HG03280 (cell line): Measurements from ENCODE around the gene TUT4.

Experiments used
- ATAC-seq: cut with Tn5 transposase; IDR thresholded peaks from one replicate; pipeline ENCODE4 v1.9.1; 2021; ENCODE audit warnings: mild to moderate bottlenecking, moderate library complexity; ENCODE audit not compliant: unreplicated experiment

TUT4 gene

GRCh38 chr1:52572387-52572786 lies 19.5 kb upstream of the TUT4 start:
- no peak for ATAC-seq

- no peak for ATAC-seq
Measured at GRCh38 chr1:52571783-52572182, 18.9 kb upstream of the TUT4 start.

GRCh38 chr1:52569449-52570210 lies 16.7 kb upstream of the TUT4 start:
- no peak for ATAC-seq

GRCh38 chr1:52567943-52568342 lies 15.1 kb upstream of the TUT4 start:
- no peak for ATAC-seq

- no peak for ATAC-seq
Measured at GRCh38 chr1:52562766-52563165, 9.9 kb upstream of the TUT4 start.

- no peak for ATAC-seq
Measured at GRCh38 chr1:52559875-52560274, 7.0 kb upstream of the TUT4 start.

- no peak for ATAC-seq
Measured at GRCh38 chr1:52558941-52559340, 6.0 kb upstream of the TUT4 start.

GRCh38 chr1:52556641-52557360 lies 3.9 kb upstream of the TUT4 start:
- no peak for ATAC-seq

GRCh38 chr1:52554756-52555155 lies 1.9 kb upstream of the TUT4 start:
- ATAC-seq: no peak

- no peak for ATAC-seq
Measured at GRCh38 chr1:52554267-52554640, 1.4 kb upstream of the TUT4 start.

GRCh38 chr1:52553362-52554266 lies 722 bp upstream of the TUT4 start:
- ATAC-seq: peak; percentile 69

- ATAC-seq: peak; percentile 39
Measured at GRCh38 chr1:52552236-52552504, 722 bp downstream of the TUT4 start.

- ATAC-seq: no peak
Measured at GRCh38 chr1:52551507-52552235, 1.2 kb downstream of the TUT4 start.

GRCh38 chr1:52550447-52550846 lies 2.4 kb downstream of the TUT4 start:
- no peak for ATAC-seq

GRCh38 chr1:52549267-52549666 lies 3.6 kb downstream of the TUT4 start:
- no peak for ATAC-seq

- no peak for ATAC-seq
Measured at GRCh38 chr1:52546852-52547251, 6.0 kb downstream of the TUT4 start.

GRCh38 chr1:52544665-52545525 lies 8.0 kb downstream of the TUT4 start:
- ATAC-seq: no peak

GRCh38 chr1:52542085-52542688 lies 10.7 kb downstream of the TUT4 start:
- ATAC-seq: no peak

- no peak for ATAC-seq
Measured at GRCh38 chr1:52534928-52535764, 17.7 kb downstream of the TUT4 start.
